HUES64 (cell line): ENCODE results near the gene SLC26A11.
A peak's percentile ranks its signal among the peaks of the same experiment; 100 is the strongest.
"Not testable (repeated sequence)": the region's sequence is repeated elsewhere in the genome, so short reads cannot be mapped to it uniquely, and the experiment has no call there.

ENCODE experiments used
- H3K27ac ChIP-seq: 2 replicates; pipeline ENCODE4 v1.7.0; 2013; ENCODE audit warnings: low read depth, low read length, inconsistent platforms
- H3K27me3 ChIP-seq: 2 replicates; pipeline ENCODE4 v1.6.1; 2013; ENCODE audit warnings: mild to moderate bottlenecking, low read length; ENCODE audit not compliant: insufficient read depth
- H3K36me3 ChIP-seq: 2 replicates; pipeline ENCODE4 v1.6.1; 2013; ENCODE audit warnings: mild to moderate bottlenecking, low read length; ENCODE audit not compliant: insufficient read depth
- H3K4me1 ChIP-seq: 2 replicates; pipeline ENCODE4 v1.6.1; 2013; ENCODE audit warnings: mild to moderate bottlenecking, low read length, moderate library complexity; ENCODE audit not compliant: insufficient read depth
- H3K4me3 ChIP-seq: 2 replicates; pipeline ENCODE4 v1.5.1; 2013; ENCODE audit warnings: mild to moderate bottlenecking, low read length, moderate library complexity
- H3K9ac ChIP-seq: 2 replicates; pipeline ENCODE4 v1.6.1; 2013; ENCODE audit warnings: mild to moderate bottlenecking, low read depth, low read length
- H3K9me3 ChIP-seq: 2 replicates; pipeline ENCODE4 v1.6.1; 2013; ENCODE audit warnings: low read depth, low read length; ENCODE audit not compliant: insufficient read depth
- WGBS: fragments of 150-250, 120-280 bp; methylation state at CpG from one replicate; pipeline ENCODE4 v1.1.7; 2013; ENCODE audit warnings: missing lambda C conversion rate; 5-methylcytosine and 5-hydroxymethylcytosine counted together

The SLC26A11 gene

GRCh38 chr17:80254396-80255251 is 34.4 kb downstream of the SLC26A11 start:
- no peak overlapping the region for H3K9ac ChIP-seq
- H3K4me3 ChIP-seq: no peak overlapping the region

GRCh38 chr17:80256034-80256350 is 35.8 kb downstream of the SLC26A11 start:
- Histone ChIP-seq H3K9ac (no peak overlapping the region), H3K9me3 (no peaks in the 10 kb centered on the region), H3K36me3 (peaks cover 6% of the 10 kb centered on the region; the same call in 1 of the 2 replicates), H3K4me3 (no peak overlapping the region), H3K27ac (no peak overlapping the region), H3K27me3 (no peaks in the 10 kb centered on the region), H3K4me1 (peaks cover 9% of the 10 kb centered on the region; the same call in 1 of the 2 replicates)
- WGBS: 96% methylated on average over 5 of the region's 5 CpGs

More at GRCh38 chr17:80254396-80255251, 34.4 kb downstream of the SLC26A11 start:
- Histone ChIP-seq H3K36me3 (peaks cover 6% of the 10 kb centered on the region; the same call in 1 of the 2 replicates), H3K4me1 (peaks cover 9% of the 10 kb centered on the region; the same call in 1 of the 2 replicates), H3K9me3 (no peaks in the 10 kb centered on the region), H3K27me3 (no peaks in the 10 kb centered on the region), H3K27ac (peak overlapping the region; percentile 41)
- WGBS: 90% methylated on average over 13 of the region's 13 CpGs

- Histone ChIP-seq H3K36me3 (0 out of 2 replicates have a peak, but pooled peaks cover 4% of the 10 kb centered on the region), H3K9ac (no peak overlapping the region), H3K4me3 (no peak overlapping the region), H3K27me3 (no peaks in the 10 kb centered on the region), H3K9me3 (no peaks in the 10 kb centered on the region), H3K4me1 (peaks cover 18% of the 10 kb centered on the region; the same call in 1 of the 2 replicates), H3K27ac (peak overlapping the region; percentile 80)
- WGBS: 74% methylated on average over 14 of the region's 14 CpGs
These were observed 37.5 kb downstream of the SLC26A11 start for GRCh38 chr17:80257716-80258213.

DNA sequence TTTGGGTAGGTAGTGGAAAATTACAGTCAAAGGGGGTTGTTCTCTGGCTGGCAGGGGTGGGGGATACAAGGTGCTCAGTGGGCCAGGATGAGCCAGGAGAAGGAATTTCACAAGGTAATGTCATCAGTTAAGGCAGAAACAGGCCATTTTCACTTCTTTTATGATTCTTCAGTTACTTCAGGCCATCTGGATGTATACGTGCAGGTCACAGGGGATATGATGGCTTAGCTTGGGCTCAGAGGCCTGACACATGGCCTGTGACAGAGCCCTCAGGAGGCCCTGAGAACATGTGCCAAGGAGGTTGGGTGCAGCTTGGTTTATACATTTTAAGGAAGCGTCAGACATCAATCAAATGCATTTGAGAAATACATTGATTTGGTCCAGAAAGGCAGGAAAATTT is 38.1 kb downstream of the SLC26A11 start:
- H3K27me3 ChIP-seq, H3K9ac ChIP-seq, H3K36me3 ChIP-seq, H3K4me3 ChIP-seq, H3K27ac ChIP-seq, H3K9me3 ChIP-seq: not testable (repeated sequence)
- H3K4me1 ChIP-seq: peaks cover 22% of the 10 kb centered on the region; the same call in 1 of the 2 replicates
- WGBS: 85% methylated on average over 2 of the region's 2 CpGs

DNA sequence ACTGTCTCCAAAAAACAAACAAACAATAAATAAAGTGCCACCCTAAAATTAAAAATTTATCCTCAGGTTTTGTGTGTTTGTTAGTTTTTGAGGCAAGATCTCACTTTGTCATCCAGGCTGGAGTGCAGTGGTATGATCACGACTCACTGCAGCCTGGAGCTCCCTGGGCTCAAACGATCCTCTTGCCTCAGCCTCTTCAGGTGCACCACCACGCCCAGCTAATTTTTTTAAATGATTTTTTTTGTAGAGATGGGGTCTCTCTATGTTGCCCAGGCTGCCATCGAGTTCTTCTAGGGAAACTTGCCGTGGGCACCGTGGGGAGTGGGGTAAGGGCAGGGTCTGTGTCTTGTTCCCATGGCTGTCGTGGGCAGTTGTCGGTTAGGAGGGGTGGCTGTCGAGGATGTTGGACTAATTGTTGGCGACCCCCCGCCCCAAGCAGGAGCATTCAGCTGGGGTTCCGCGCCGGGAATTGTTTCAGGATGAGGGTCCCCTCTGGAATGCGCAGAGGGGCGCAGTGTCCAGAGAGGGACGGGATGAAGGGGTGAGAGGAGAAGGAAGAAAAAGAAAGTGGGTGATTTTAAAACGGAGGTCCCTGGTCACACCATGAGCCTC is 39.3 kb downstream of the SLC26A11 start:
- Histone ChIP-seq H3K4me3 (peak overlapping the region; percentile 59), H3K9me3 (no peaks in the 10 kb centered on the region), H3K4me1 (peaks cover 25% of the 10 kb centered on the region; the same call in 1 of the 2 replicates), H3K9ac (peak overlapping the region; percentile 58; the same call in 1 of the 2 replicates), H3K36me3 (no peaks in the 10 kb centered on the region), H3K27ac (peak overlapping the region; percentile 75; the same call in 1 of the 2 replicates), H3K27me3 (no peaks in the 10 kb centered on the region)
- 77% methylated on average over 18 of the region's 18 CpGs for WGBS

- Histone ChIP-seq H3K4me1 (peaks cover 25% of the 10 kb centered on the region; the same call in 1 of the 2 replicates), H3K9me3 (no peaks in the 10 kb centered on the region), H3K27ac (peak overlapping the region; percentile 75; the same call in 1 of the 2 replicates), H3K36me3 (no peaks in the 10 kb centered on the region), H3K4me3 (peak overlapping the region; percentile 59), H3K27me3 (no peaks in the 10 kb centered on the region), H3K9ac (peak overlapping the region; percentile 58; the same call in 1 of the 2 replicates)
- 3% methylated on average over 63 of the region's 63 CpGs for WGBS
These were observed 39.9 kb downstream of the SLC26A11 start for GRCh38 chr17:80260069-80260535.

GRCh38 chr17:80260791-80261158 is 40.5 kb downstream of the SLC26A11 start, which contains the start of gene RNF213:
TSS of gene RNF213 (plus strand) at chr17:80260852. CDS start at chr17:80263682, 2,830 bp downstream.
- 1% methylated on average over 52 of the region's 54 CpGs for WGBS
- H3K27ac ChIP-seq: peak within 1 kb of the TSS; percentile 100
- H3K9ac ChIP-seq: peak within 1 kb of the TSS; percentile 97
- peak within 1 kb of the TSS; percentile 88 for H3K4me3 ChIP-seq
- H3K36me3 ChIP-seq: peaks cover 6% of the 10 kb centered on the region; the same call in 1 of the 2 replicates
- peaks cover 25% of the 10 kb centered on the region; the same call in 1 of the 2 replicates for H3K4me1 ChIP-seq
- no peaks in the 10 kb centered on the region for H3K27me3 ChIP-seq
- H3K9me3 ChIP-seq: no peaks in the 10 kb centered on the region

GRCh38 chr17:80261159-80261894 is 41.1 kb downstream of the SLC26A11 start:
- 2% methylated on average over 45 of the region's 45 CpGs for WGBS
- Histone ChIP-seq H3K9ac (peak overlapping the region; percentile 97), H3K4me1 (peaks cover 25% of the 10 kb centered on the region; the same call in 1 of the 2 replicates), H3K27ac (peak overlapping the region; percentile 100), H3K27me3 (no peaks in the 10 kb centered on the region), H3K36me3 (peaks cover 11% of the 10 kb centered on the region), H3K4me3 (peak overlapping the region; percentile 88), H3K9me3 (no peaks in the 10 kb centered on the region)

- Histone ChIP-seq H3K36me3 (peaks cover 11% of the 10 kb centered on the region), H3K9ac (peak overlapping the region; percentile 97), H3K27me3 (no peaks in the 10 kb centered on the region), H3K4me3 (peak overlapping the region; percentile 88), H3K9me3 (no peaks in the 10 kb centered on the region), H3K4me1 (peaks cover 25% of the 10 kb centered on the region; the same call in 1 of the 2 replicates), H3K27ac (peak overlapping the region; percentile 100)
- WGBS: 35% methylated on average over 8 of the region's 8 CpGs
These were observed 41.7 kb downstream of the SLC26A11 start for GRCh38 chr17:80261895-80262279.

- H3K4me3 ChIP-seq: peak overlapping the region; percentile 88; the same call in 1 of the 2 replicates
- no peaks in the 10 kb centered on the region for H3K27me3 ChIP-seq
- WGBS: 77% methylated on average over 3 of the region's 3 CpGs
- no peaks in the 10 kb centered on the region for H3K9me3 ChIP-seq
- peak overlapping the region; percentile 97; the same call in 1 of the 2 replicates for H3K9ac ChIP-seq
- peaks cover 25% of the 10 kb centered on the region; the same call in 1 of the 2 replicates for H3K4me1 ChIP-seq
- H3K36me3 ChIP-seq: peaks cover 11% of the 10 kb centered on the region
- H3K27ac ChIP-seq: peak overlapping the region; percentile 100
These were observed 42.1 kb downstream of the SLC26A11 start for GRCh38 chr17:80262291-80262690.
